Measurements from ENCODE around the gene HLCS.

The HLCS gene

DNA sequence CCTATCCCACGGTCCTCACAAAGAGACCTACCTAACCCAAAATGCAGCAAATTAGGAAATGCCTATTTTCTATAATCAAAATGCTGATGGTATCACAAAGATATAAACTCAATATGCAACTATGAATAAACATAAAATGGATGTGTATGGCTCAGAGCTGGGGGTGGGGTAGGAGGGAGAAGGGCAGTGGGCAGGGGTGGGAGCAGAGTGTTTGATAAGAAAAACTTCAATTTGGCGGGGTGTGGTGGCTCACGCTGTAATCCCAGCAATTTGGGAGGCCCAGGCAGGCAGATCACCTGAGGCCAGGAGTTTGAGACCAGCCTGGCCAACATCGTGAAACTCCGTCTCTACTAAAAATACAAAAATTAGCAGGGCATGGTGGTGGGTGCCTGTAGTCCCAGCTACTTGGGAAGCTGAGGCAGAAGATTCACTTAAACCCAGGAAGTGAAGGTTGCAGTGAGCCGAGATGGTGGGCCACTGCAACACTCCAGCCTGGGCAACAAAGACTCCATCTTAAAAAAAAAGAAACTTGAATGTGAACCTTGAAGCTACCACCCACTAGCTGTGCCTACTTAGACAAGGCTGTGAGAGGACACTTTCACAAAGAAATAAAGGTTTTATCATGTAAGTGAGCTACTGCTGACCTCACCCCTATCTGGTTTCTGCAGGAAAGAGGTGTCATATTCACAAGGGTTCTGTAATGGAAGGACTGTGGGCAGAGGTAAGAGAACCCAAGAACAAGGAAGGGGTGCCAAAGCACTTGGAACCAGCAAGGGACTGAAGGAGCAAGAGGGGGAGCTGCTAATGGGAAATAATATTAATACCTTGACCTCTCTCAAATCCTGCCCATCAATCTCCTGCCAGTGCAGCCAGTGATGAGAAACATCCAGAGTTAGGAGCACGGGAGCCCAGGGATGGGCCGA lies 53.0 kb downstream of the HLCS start (continued):
- TF ChIP-seq, protein P1, sequence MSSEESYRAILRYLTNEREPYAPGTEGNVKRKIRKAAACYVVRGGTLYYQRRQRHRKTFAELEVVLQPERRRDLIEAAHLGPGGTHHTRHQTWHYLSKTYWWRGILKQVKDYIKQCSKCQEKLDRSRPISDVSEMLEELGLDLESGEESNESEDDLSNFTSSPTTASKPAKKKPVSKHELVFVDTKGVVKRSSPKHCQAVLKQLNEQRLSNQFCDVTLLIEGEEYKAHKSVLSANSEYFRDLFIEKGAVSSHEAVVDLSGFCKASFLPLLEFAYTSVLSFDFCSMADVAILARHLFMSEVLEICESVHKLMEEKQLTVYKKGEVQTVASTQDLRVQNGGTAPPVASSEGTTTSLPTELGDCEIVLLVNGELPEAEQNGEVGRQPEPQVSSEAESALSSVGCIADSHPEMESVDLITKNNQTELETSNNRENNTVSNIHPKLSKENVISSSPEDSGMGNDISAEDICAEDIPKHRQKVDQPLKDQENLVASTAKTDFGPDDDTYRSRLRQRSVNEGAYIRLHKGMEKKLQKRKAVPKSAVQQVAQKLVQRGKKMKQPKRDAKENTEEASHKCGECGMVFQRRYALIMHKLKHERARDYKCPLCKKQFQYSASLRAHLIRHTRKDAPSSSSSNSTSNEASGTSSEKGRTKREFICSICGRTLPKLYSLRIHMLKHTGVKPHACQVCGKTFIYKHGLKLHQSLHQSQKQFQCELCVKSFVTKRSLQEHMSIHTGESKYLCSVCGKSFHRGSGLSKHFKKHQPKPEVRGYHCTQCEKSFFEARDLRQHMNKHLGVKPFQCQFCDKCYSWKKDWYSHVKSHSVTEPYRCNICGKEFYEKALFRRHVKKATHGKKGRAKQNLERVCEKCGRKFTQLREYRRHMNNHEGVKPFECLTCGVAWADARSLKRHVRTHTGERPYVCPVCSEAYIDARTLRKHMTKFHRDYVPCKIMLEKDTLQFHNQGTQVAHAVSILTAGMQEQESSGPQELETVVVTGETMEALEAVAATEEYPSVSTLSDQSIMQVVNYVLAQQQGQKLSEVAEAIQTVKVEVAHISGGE (tag by site-specific recombination; conservative IDR thresholded peaks at IDR 0.05; ENCODE audit: low read depth): no peak
- no peak for TF ChIP-seq ZNF416 (tag by site-specific recombination; IDR thresholded peaks at IDR 0.05)
- no peak for TF ChIP-seq ZNF157 (tag by site-specific recombination; IDR thresholded peaks at IDR 0.05)
- no peak for TF ChIP-seq SALL2 (tag by site-specific recombination; IDR thresholded peaks at IDR 0.05; ENCODE audit: borderline replicate concordance)
- no peak for TF ChIP-seq REPIN1 (tag by site-specific recombination; IDR thresholded peaks at IDR 0.05; ENCODE audit: low read depth)
- TF ChIP-seq ZFP37 (tag by site-specific recombination; IDR thresholded peaks at IDR 0.05): no peak

DNA sequence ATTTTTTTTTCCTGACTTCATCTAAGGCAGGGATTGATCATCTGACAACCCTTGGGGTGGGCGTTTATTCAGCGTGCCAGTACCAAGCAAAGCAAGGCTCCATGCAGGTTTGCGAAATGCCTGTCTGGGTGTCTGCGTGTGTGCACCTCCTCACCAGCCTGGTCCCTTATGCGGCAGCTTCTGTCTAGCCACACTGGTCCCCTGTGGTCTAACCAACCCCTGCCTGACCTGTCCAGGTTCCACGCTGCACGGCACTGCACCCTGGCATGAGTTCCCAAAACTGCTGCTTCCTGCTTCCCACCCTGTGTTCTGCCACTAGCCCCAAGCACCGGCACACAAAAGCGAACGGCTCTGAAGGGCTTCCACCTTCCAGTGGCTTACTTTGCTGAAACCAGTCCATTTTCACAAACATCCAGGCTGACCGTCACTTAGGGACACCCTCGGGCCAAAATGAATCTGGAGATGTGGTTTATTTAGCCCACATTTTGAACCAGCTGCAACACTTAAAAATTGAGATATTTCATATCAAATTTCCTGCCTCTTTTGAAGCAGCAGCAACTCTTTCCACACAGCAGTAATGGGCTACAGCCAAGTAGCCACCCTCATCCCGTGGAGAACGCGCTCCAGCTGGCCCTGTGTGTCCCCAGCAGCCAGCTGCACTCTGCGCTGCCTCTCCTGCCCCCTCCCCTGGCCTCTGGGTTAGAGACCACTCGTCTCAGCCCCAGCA lies 55.7 kb downstream of the HLCS start:
- Histone ChIP-seq H3K27ac (ENCODE audit: extremely low read depth, low read depth, low read length) (peak overlapping the region; percentile 45; the same call in 1 of the 2 replicates), H3K4me1 (ENCODE audit: control insufficient read depth, insufficient read depth, low read length) (peaks cover 32% of the 10 kb centered on the region), H3K4me3 (ENCODE audit: low read depth, low read length) (no peak overlapping the region), H3K36me3 (ENCODE audit: control insufficient read depth in 2 of 2, insufficient read depth in 1 of 2, low read length in 2 of 2) (no peaks in the 10 kb centered on the region), H3K9me3 (ENCODE audit: control insufficient read depth, insufficient read depth, low read depth, low read length) (no peaks in the 10 kb centered on the region)
- CTCF ChIA-PET: interaction anchor here (0.6 to 1.0 kb wide), 5 partner anchors 21 to 626 kb away, joined by 3 read pairs; no protein-coding TSS in a partner anchor
- POLR2A ChIA-PET: interaction anchor here (0.7 kb wide), 1 partner anchor 8 kb away, joined by 3 read pairs; no protein-coding TSS in a partner anchor
- TF ChIP-seq ZNF610 (tag by site-specific recombination; IDR thresholded peaks at IDR 0.05; ENCODE audit: borderline replicate concordance) (no peak), KLF8 (tag by site-specific recombination; IDR thresholded peaks at IDR 0.05) (0 out of 2 replicates have a peak, but pooled peaks have one; percentile 17), ZNF2 (tag by site-specific recombination; IDR thresholded peaks at IDR 0.05) (no peak), ZNF341 (tag by site-specific recombination; IDR thresholded peaks at IDR 0.05; ENCODE audit: low read depth) (no peak), ZNF623 (tag by site-specific recombination; IDR thresholded peaks at IDR 0.05) (no peak), REPIN1 (tag by site-specific recombination; IDR thresholded peaks at IDR 0.05; ENCODE audit: low read depth) (no peak), ZNF548 (tag by site-specific recombination; IDR thresholded peaks at IDR 0.05) (no peak), FEZF1 (tag by site-specific recombination; IDR thresholded peaks at IDR 0.05) (peak; percentile 78), GLIS2 (tag by site-specific recombination; IDR thresholded peaks at IDR 0.05) (0 out of 2 replicates have a peak, but pooled peaks have one; percentile 21), ZSCAN30 (tag by site-specific recombination; IDR thresholded peaks at IDR 0.05) (no peak), ZNF768 (tag by site-specific recombination; IDR thresholded peaks at IDR 0.05) (no peak), ZNF571 (tag by site-specific recombination; IDR thresholded peaks at IDR 0.05) (no peak)
- TF ChIP-seq, protein P2, sequence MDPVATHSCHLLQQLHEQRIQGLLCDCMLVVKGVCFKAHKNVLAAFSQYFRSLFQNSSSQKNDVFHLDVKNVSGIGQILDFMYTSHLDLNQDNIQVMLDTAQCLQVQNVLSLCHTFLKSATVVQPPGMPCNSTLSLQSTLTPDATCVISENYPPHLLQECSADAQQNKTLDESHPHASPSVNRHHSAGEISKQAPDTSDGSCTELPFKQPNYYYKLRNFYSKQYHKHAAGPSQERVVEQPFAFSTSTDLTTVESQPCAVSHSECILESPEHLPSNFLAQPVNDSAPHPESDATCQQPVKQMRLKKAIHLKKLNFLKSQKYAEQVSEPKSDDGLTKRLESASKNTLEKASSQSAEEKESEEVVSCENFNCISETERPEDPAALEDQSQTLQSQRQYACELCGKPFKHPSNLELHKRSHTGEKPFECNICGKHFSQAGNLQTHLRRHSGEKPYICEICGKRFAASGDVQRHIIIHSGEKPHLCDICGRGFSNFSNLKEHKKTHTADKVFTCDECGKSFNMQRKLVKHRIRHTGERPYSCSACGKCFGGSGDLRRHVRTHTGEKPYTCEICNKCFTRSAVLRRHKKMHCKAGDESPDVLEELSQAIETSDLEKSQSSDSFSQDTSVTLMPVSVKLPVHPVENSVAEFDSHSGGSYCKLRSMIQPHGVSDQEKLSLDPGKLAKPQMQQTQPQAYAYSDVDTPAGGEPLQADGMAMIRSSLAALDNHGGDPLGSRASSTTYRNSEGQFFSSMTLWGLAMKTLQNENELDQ (tag by site-specific recombination; IDR thresholded peaks at IDR 0.05; ENCODE audit: low read depth): no peak
- TF ChIP-seq, protein P3, sequence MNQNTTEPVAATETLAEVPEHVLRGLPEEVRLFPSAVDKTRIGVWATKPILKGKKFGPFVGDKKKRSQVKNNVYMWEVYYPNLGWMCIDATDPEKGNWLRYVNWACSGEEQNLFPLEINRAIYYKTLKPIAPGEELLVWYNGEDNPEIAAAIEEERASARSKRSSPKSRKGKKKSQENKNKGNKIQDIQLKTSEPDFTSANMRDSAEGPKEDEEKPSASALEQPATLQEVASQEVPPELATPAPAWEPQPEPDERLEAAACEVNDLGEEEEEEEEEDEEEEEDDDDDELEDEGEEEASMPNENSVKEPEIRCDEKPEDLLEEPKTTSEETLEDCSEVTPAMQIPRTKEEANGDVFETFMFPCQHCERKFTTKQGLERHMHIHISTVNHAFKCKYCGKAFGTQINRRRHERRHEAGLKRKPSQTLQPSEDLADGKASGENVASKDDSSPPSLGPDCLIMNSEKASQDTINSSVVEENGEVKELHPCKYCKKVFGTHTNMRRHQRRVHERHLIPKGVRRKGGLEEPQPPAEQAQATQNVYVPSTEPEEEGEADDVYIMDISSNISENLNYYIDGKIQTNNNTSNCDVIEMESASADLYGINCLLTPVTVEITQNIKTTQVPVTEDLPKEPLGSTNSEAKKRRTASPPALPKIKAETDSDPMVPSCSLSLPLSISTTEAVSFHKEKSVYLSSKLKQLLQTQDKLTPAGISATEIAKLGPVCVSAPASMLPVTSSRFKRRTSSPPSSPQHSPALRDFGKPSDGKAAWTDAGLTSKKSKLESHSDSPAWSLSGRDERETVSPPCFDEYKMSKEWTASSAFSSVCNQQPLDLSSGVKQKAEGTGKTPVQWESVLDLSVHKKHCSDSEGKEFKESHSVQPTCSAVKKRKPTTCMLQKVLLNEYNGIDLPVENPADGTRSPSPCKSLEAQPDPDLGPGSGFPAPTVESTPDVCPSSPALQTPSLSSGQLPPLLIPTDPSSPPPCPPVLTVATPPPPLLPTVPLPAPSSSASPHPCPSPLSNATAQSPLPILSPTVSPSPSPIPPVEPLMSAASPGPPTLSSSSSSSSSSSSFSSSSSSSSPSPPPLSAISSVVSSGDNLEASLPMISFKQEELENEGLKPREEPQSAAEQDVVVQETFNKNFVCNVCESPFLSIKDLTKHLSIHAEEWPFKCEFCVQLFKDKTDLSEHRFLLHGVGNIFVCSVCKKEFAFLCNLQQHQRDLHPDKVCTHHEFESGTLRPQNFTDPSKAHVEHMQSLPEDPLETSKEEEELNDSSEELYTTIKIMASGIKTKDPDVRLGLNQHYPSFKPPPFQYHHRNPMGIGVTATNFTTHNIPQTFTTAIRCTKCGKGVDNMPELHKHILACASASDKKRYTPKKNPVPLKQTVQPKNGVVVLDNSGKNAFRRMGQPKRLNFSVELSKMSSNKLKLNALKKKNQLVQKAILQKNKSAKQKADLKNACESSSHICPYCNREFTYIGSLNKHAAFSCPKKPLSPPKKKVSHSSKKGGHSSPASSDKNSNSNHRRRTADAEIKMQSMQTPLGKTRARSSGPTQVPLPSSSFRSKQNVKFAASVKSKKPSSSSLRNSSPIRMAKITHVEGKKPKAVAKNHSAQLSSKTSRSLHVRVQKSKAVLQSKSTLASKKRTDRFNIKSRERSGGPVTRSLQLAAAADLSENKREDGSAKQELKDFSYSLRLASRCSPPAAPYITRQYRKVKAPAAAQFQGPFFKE (tag by site-specific recombination; IDR thresholded peaks at IDR 0.05; ENCODE audit: borderline replicate concordance): no peak
